HG02840 (cell line): ENCODE measurements around the gene EPB41L2.
A peak's percentile ranks its signal among the peaks of the same experiment; 100 is the strongest.

Experiments
- ATAC-seq: cut with Tn5 transposase; IDR thresholded peaks from one replicate; pipeline ENCODE4 v1.9.1; 2021; ENCODE audit warnings: mild to moderate bottlenecking, moderate library complexity, moderate number of reproducible peaks; ENCODE audit not compliant: unreplicated experiment, low FRiP score

Gene EPB41L2

GRCh38 chr6:130885392-130886192 is 177.5 kb downstream of the EPB41L2 start:
- peak; percentile 87 for ATAC-seq

- no peak for ATAC-seq
Observed at GRCh38 chr6:130882370-130882769, 180.7 kb downstream of the EPB41L2 start.

GRCh38 chr6:130879826-130880225 is 183.2 kb downstream of the EPB41L2 start:
- ATAC-seq = no peak

GRCh38 chr6:130873746-130874145 is 189.3 kb downstream of the EPB41L2 start:
- no peak for ATAC-seq

GRCh38 chr6:130872250-130873095 is 190.6 kb downstream of the EPB41L2 start:
- no peak for ATAC-seq

- no peak for ATAC-seq
Observed at GRCh38 chr6:130870179-130870880, 192.7 kb downstream of the EPB41L2 start.

- no peak for ATAC-seq
Observed at GRCh38 chr6:130869681-130870080, 193.4 kb downstream of the EPB41L2 start.

GRCh38 chr6:130865793-130866192 is 197.3 kb downstream of the EPB41L2 start:
- no peak for ATAC-seq

- ATAC-seq = no peak
Observed at GRCh38 chr6:130864344-130864743, 198.7 kb downstream of the EPB41L2 start.

GRCh38 chr6:130863415-130864230 is 199.4 kb downstream of the EPB41L2 start:
- no peak for ATAC-seq

GRCh38 chr6:130862370-130862769 is 200.7 kb downstream of the EPB41L2 start:
- no peak for ATAC-seq

- no peak for ATAC-seq
Observed at GRCh38 chr6:130859161-130859867, 203.7 kb downstream of the EPB41L2 start.

GRCh38 chr6:130858498-130859160 is 204.4 kb downstream of the EPB41L2 start:
- no peak for ATAC-seq

GRCh38 chr6:130858054-130858453 is 205.0 kb downstream of the EPB41L2 start:
- ATAC-seq = no peak

- ATAC-seq = no peak
Observed at GRCh38 chr6:130853555-130854183, 209.4 kb downstream of the EPB41L2 start.

- no peak for ATAC-seq
Observed at GRCh38 chr6:130852844-130853554, 210.0 kb downstream of the EPB41L2 start.

GRCh38 chr6:130851026-130851425 is 212.0 kb downstream of the EPB41L2 start:
- no peak for ATAC-seq

GRCh38 chr6:130849594-130849993 is 213.5 kb downstream of the EPB41L2 start:
- ATAC-seq = no peak
